Ascending aorta (tissue), 2 donors: ENCODE measurements around the gene C1orf141. TPM values are rescaled to one million over a fixed set of nuclear protein-coding genes. Genes with fewer than 3 reads are reported as not detected.

Source experiments
- DNase-seq, 2 donors: peaks; one replicate each; pipeline ENCODE4 v3.0.0-alpha.2; 2019; ENCODE audit warnings: low spot score in 2 of 2
- H3K27ac ChIP-seq, 2 donors: fragments of 200-600 bp; sonication (generic); one replicate each; pipeline ENCODE4 v1.5.1; 2016 to 2017; ENCODE audit warnings: mild to moderate bottlenecking in 1 of 2
- H3K27me3 ChIP-seq: fragments of 200-600 bp; sonication (generic); one replicate; pipeline ENCODE4 v1.5.1; 2017
- H3K36me3 ChIP-seq, 2 donors: fragments of 200-600 bp; sonication (generic); one replicate each; pipeline ENCODE4 v1.5.1; 2016
- H3K4me1 ChIP-seq, 2 donors: fragments of 200-600 bp; sonication (generic); one replicate each; pipeline ENCODE4 v1.5.1; 2016 to 2017; ENCODE audit warnings: mild to moderate bottlenecking in 1 of 2
- H3K4me3 ChIP-seq, 2 donors: fragments of 200-600 bp; sonication (generic); one replicate each; pipeline ENCODE4 v1.5.1; 2016 to 2017; ENCODE audit warnings: mild to moderate bottlenecking in 1 of 2
- H3K9me3 ChIP-seq, 2 donors: fragments of 200-600 bp; sonication (generic); one replicate each; pipeline ENCODE4 v1.5.1; 2016
- CTCF ChIP-seq, 3 experiments: fragments of 200-600 bp in 2 of 3; fragments of 450-650 bp in 1 of 3; sonication (generic) in 2 of 3; IDR thresholded peaks; one replicate each; pipeline ENCODE4 v1.5.1; 2016 to 2019; ENCODE audit warnings: antibody characterized with exemption in 3 of 3, mild to moderate bottlenecking in 1 of 3, moderate library complexity in 1 of 3
- intact Hi-C: fragments of 100-400 bp; cut with DNase I; formaldehyde crosslinking; loops from one replicate; pipeline ENCODE4 v1.15.1; 2023
- total RNA-seq: library from RNA; depleted of rRNA; stranded (reverse); fragments of >200 nt; gene quantifications from one replicate; pipeline ENCODE4 v1.1.0, GENCODE V29; 2016

Gene C1orf141
- total RNA-seq, 1 donor from 2014 or later: not detected

DNA sequence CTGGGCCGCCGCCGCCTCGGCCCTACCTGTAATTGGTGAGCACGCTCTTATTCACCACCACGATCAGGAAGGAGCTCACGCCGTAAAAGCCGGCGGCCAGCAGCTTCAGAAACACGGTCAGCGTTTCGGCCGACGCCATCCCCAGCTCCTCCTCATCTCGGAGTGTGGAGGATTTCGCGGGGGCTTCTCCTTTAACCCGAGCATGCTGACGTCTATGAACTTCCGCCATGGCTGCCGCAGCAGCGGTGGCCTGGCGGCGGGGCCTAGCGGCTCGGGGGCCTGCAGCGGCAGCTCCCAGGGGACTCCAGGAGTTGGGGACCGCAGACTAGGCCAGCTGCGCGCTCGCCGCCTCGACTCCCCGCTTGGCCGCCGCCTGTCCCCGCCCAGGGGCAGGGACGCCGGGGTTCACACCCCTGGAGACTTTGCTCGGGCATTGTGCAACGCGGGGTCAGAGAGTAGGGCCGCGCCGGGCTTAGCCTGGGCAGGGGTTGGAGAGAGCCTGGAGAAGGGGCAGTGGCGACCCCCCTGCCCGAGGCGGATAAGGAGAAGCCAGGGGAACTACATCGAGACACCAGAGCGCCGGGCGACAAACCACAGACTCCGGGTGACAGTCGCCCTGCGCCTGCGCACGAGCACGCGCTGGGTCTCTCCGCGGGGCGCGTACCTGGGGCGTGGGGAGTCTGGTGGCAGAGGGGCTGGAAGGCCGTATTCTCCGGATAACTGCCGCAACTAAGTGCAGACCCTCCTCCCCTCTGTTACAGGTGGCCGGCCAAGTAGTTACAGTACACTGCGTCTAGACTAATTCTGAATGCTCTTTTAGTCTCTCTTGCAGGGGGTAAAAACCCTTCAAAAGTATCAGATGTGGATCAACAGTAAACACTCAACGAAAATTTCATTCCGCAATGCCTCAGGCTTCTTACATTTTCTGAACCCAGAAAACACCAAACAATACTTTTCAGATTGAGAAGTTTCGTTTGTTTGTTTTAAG is 80.7 kb downstream of the C1orf141 start, which contains the start of gene SLC35D1:
TSS of gene SLC35D1 (minus strand) at position 364 of the 988 bp plus-strand sequence. CDS start at position 229, 135 bp downstream.
- peaks cover 3 to 17% of the 10 kb centered on the region in 2 donors for H3K4me1 ChIP-seq
- intact Hi-C loops: loop anchor here (2.0 to 5.0 kb wide), 4 partner anchors 35 to 122 kb away; no protein-coding TSS in a partner anchor
- H3K9me3 ChIP-seq: no peaks in the 10 kb centered on the region
- no peaks in the 10 kb centered on the region for H3K27me3 ChIP-seq
- H3K4me3 ChIP-seq: peak within 1 kb of the TSS; percentile 76 to 89
- TF ChIP-seq CTCF (IDR thresholded peaks at IDR 0.05): no peak
- H3K27ac ChIP-seq: peak within 1 kb of the TSS; percentile 93
- H3K36me3 ChIP-seq: peaks cover 6 to 7% of the 10 kb centered on the region in 2 donors
- peak; percentile 11 to 84 for DNase-seq

- Histone ChIP-seq H3K9me3 (no peaks in the 10 kb centered on the region), H3K4me3 (peak overlapping the region; percentile 76 to 89), H3K27me3 (no peaks in the 10 kb centered on the region), H3K27ac (peak overlapping the region; percentile 93), H3K4me1 (peaks cover 3 to 17% of the 10 kb centered on the region in 2 donors), H3K36me3 (peaks cover 12 to 13% of the 10 kb centered on the region in 2 donors)
- intact Hi-C loops: loop anchor here (2.0 to 5.0 kb wide), 4 partner anchors 35 to 121 kb away; no protein-coding TSS in a partner anchor
- peak in 1 of 2 donors; percentile 79 for DNase-seq
- no peak for TF ChIP-seq CTCF (IDR thresholded peaks at IDR 0.05)
Observed at GRCh38 chr1:67053535-67053784, 81.3 kb downstream of the C1orf141 start.

- Histone ChIP-seq H3K9me3 (no peaks in the 10 kb centered on the region), H3K36me3 (peaks cover 16 to 17% of the 10 kb centered on the region in 2 donors), H3K27ac (peak overlapping the region; percentile 93), H3K4me3 (peak overlapping the region; percentile 76 to 89), H3K27me3 (no peaks in the 10 kb centered on the region), H3K4me1 (peaks cover 3 to 17% of the 10 kb centered on the region in 2 donors)
- intact Hi-C loops: loop anchor here (2.0 to 5.0 kb wide), 4 partner anchors 34 to 121 kb away; no protein-coding TSS in a partner anchor
- DNase-seq: peak in 1 of 2 donors; percentile 74
- no peak for TF ChIP-seq CTCF (IDR thresholded peaks at IDR 0.05)
Observed at GRCh38 chr1:67052741-67053534, 81.8 kb downstream of the C1orf141 start.

DNA sequence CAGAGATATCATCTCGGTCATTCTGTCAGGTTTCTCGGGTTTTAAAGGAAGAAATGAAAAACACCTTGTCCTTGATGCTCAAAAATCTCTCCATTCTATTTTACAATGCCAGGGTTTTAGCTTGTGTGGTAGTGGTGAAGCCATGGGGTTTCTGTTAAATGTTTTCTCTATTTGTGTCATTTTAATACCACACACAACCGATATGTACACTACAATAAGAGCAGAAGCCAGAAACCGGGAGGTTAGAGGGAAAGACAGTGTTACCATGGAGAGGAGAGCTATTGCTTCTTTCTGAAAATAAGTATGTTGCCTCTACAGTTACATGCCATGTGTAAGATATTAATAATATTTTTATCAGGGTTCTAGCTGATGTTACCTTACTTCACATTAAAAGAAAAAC is 83.6 kb downstream of the C1orf141 start:
- Histone ChIP-seq H3K27ac (no peak overlapping the region), H3K4me3 (peak overlapping the region; percentile 76 to 89), H3K36me3 (peaks cover 27 to 34% of the 10 kb centered on the region in 2 donors), H3K4me1 (peaks cover 3 to 17% of the 10 kb centered on the region in 2 donors), H3K9me3 (no peaks in the 10 kb centered on the region), H3K27me3 (no peaks in the 10 kb centered on the region)
- TF ChIP-seq CTCF (IDR thresholded peaks at IDR 0.05): no peak
- no peak for DNase-seq
- intact Hi-C loops: loop anchor here (5.0 kb wide), 3 partner anchors 54 to 119 kb away; no protein-coding TSS in a partner anchor

DNA sequence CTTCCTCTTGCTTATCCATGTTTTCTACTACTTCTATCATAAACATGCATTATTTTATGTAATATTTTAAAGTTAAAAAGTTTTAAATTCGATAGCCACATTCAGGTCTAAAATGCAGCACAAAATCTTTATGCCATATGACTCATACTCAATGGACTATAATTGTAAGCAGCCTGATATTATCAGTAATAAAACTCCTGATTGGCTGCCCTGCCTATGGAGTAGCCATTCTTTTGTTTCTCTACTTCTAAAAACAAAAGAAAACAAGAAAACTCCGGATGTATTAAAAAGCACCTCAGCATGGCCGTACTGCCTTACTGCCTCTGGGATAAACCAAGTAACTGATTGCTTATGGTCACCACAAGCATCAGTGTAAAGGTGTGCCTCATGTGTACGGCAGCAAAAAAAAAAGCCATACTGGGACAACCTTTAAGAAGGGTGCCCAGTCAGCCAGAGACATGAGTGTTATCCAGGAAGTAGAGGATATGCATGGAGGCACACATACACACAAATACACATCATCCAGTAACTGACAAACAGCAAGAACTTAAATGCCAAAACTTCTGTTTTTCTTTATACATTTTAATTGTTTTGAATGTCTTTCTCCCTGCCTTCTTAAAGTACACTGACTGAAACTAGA is 90.0 kb downstream of the C1orf141 start:
- H3K4me3 ChIP-seq: no peak overlapping the region
- intact Hi-C loops: no loop called here
- H3K36me3 ChIP-seq: peaks cover 41 to 93% of the 10 kb centered on the region in 2 donors

More for the DNA sequence above, 90.0 kb downstream of the C1orf141 start:
- Histone ChIP-seq H3K27me3 (no peaks in the 10 kb centered on the region), H3K4me1 (peaks cover 0 to 4% of the 10 kb centered on the region in 2 donors), H3K27ac (no peak overlapping the region), H3K9me3 (no peaks in the 10 kb centered on the region)
- TF ChIP-seq CTCF (IDR thresholded peaks at IDR 0.05): no peak
- no peak for DNase-seq
